ENCODE results near the gene GPR87.

- TF ChIP-seq CTCF (IDR thresholded peaks at IDR 0.05 in 2 of 3, conservative IDR thresholded peaks at IDR 0.05 in 1 of 3; ENCODE audit: borderline replicate concordance in 1 of 3, insufficient read depth in 1 of 3, low read depth in 2 of 3, low read length in 2 of 3), result no peak
- no peak for TF ChIP-seq EZH2 (IDR thresholded peaks at IDR 0.05)
- no peak for TF ChIP-seq CEBPB (IDR thresholded peaks at IDR 0.05; ENCODE audit: low read depth)
- TF ChIP-seq POLR2A (IDR thresholded peaks at IDR 0.05; ENCODE audit: borderline replicate concordance, extremely low read depth, insufficient read depth, insufficient read length), result no peak
- no peak for TF ChIP-seq JUND (IDR thresholded peaks at IDR 0.05)
- TF ChIP-seq POLR2AphosphoS5 (IDR thresholded peaks at IDR 0.05; ENCODE audit: low read depth, low read length), result no peak
- TF ChIP-seq REST (IDR thresholded peaks at IDR 0.05; ENCODE audit: low read depth), result no peak
- no peak for TF ChIP-seq EZH2phosphoT487 (IDR thresholded peaks at IDR 0.05; ENCODE audit: borderline replicate concordance)
- TF ChIP-seq MAX (IDR thresholded peaks at IDR 0.05), result no peak
- no peak for TF ChIP-seq ELF1 (IDR thresholded peaks at IDR 0.05; ENCODE audit: borderline replicate concordance, low read depth)
- no peak for TF ChIP-seq SP1 (IDR thresholded peaks at IDR 0.05; ENCODE audit: low read depth)
- TF ChIP-seq RAD21 (IDR thresholded peaks at IDR 0.05; ENCODE audit: low read depth), result no peak
- TF ChIP-seq CBX3 (IDR thresholded peaks at IDR 0.05; ENCODE audit: low read depth), result no peak
- TF ChIP-seq TCF7L2 (IDR thresholded peaks at IDR 0.05; ENCODE audit: borderline replicate concordance, extremely low read depth, insufficient read depth, insufficient read length), result no peak
Observed at GRCh38 chr3:151314593-151314992, 2.0 kb downstream of the GPR87 start.
